ENCODE results near the gene OR2T35.

DNA sequence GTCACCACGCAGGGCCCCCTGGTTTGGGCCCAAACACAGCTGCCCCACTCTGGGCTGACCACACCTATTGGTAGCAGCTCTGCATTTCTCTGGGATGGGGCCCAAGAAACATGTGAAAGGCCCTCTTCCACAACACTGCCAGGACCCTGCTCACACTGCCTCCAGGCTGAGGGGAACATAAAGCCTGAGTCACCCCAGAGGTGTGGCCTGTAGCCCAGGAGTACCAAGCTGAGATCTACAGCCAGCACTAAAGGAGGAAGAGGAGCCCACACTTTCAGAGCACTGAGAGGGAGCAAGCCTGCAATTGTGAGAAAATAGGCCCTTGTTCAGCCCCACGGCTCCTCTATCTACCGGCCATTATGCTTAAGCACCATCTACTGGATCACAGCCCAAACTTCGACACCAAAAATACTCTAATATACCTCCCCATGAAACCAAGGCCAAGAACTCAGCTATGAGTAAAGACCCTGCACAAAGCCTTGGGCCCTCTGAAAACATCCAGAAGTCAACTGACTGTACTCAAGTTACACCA is 33.1 kb downstream of the OR2T35 start:
- TF ChIP-seq, protein P1, sequence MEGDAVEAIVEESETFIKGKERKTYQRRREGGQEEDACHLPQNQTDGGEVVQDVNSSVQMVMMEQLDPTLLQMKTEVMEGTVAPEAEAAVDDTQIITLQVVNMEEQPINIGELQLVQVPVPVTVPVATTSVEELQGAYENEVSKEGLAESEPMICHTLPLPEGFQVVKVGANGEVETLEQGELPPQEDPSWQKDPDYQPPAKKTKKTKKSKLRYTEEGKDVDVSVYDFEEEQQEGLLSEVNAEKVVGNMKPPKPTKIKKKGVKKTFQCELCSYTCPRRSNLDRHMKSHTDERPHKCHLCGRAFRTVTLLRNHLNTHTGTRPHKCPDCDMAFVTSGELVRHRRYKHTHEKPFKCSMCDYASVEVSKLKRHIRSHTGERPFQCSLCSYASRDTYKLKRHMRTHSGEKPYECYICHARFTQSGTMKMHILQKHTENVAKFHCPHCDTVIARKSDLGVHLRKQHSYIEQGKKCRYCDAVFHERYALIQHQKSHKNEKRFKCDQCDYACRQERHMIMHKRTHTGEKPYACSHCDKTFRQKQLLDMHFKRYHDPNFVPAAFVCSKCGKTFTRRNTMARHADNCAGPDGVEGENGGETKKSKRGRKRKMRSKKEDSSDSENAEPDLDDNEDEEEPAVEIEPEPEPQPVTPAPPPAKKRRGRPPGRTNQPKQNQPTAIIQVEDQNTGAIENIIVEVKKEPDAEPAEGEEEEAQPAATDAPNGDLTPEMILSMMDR (IDR thresholded peaks at IDR 0.05) = no peak
- no peak for TF ChIP-seq POLR2A (IDR thresholded peaks at IDR 0.05)
